KMS-11 (cell line): ENCODE data around the gene RCAN2.

Experiments used
- H2AFZ ChIP-seq: fragments of 200-600 bp; sonication (generic); 2 replicates; pipeline ENCODE4 v1.6.1; 2016; ENCODE audit warnings: antibody characterized with exemption, mixed run types, low read depth
- H3K27ac ChIP-seq: fragments of 200-600 bp; sonication (generic); 2 replicates; pipeline ENCODE4 v1.6.1; 2016; ENCODE audit warnings: mild to moderate bottlenecking, mixed run types
- H3K27me3 ChIP-seq: fragments of 200-600 bp; sonication (generic); 2 replicates; pipeline ENCODE4 v1.6.1; 2017; ENCODE audit warnings: mild to moderate bottlenecking, low read depth, mixed run types, moderate library complexity; ENCODE audit not compliant: insufficient read depth
- H3K36me3 ChIP-seq: fragments of 200-600 bp; sonication (generic); 2 replicates; pipeline ENCODE4 v1.6.1; 2017; ENCODE audit warnings: mild to moderate bottlenecking, mixed run types; ENCODE audit not compliant: insufficient read depth
- H3K4me1 ChIP-seq: fragments of 200-600 bp; sonication (generic); 2 replicates; pipeline ENCODE4 v1.6.1; 2016; ENCODE audit warnings: mild to moderate bottlenecking, low read depth, mixed run types; ENCODE audit not compliant: poor library complexity, severe bottlenecking
- H3K4me2 ChIP-seq: fragments of 200-600 bp; sonication (generic); 2 replicates; pipeline ENCODE4 v1.7.0; 2016; ENCODE audit warnings: mild to moderate bottlenecking, mixed run types
- H3K4me3 ChIP-seq: fragments of 200-600 bp; sonication (generic); IDR thresholded peaks from 2 replicates; pipeline ENCODE4 v1.6.1; 2017; ENCODE audit warnings: low read depth, low read length, mixed read lengths; ENCODE audit not compliant: insufficient read depth
- H3K79me2 ChIP-seq: fragments of 200-600 bp; sonication (generic); 2 replicates; pipeline ENCODE4 v1.6.1; 2016; ENCODE audit warnings: low read depth, mixed run types; ENCODE audit not compliant: insufficient read depth
- H3K9ac ChIP-seq: fragments of 200-600 bp; sonication (generic); 2 replicates; pipeline ENCODE4 v1.6.1; 2016; ENCODE audit warnings: mild to moderate bottlenecking, mixed run types
- H4K20me1 ChIP-seq: fragments of 200-600 bp; sonication (generic); 2 replicates; pipeline ENCODE4 v1.6.1; 2016; ENCODE audit warnings: mild to moderate bottlenecking, mixed run types; ENCODE audit not compliant: insufficient read depth
- TF ChIP-seq, protein P1 (sequence below): fragments of 200-600 bp; sonication (generic); conservative IDR thresholded peaks from 2 replicates; pipeline ENCODE4 v1.6.1; 2017; ENCODE audit warnings: low read depth, mild to moderate bottlenecking, antibody characterized with exemption, low read length, moderate library complexity, mixed read lengths

Gene RCAN2

DNA sequence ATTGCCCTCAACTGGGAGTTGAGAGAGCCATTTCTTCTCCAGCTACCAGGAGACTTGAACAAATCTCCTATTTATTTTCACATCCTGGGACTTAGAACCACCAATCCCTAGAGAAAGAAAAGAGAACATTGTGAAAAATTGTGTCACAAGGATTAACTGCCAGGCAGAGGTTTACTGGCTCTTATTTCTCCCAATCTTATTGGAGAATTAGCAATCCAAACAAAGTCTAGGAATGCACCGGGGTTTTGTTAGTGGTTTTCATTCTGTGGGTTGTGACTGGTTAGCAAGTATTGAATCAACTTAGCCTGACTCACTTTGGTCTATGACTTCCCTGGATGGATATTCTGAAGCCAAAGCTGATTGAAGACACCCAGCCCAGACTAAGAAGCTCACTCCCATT is 299.3 kb downstream of the RCAN2 start:
- Histone ChIP-seq H3K36me3 (no peaks in the 10 kb centered on the region), H2AFZ (no peak overlapping the region), H4K20me1 (no peaks in the 10 kb centered on the region), H3K9ac (no peak overlapping the region), H3K27ac (no peak overlapping the region), H3K27me3 (no peaks in the 10 kb centered on the region), H3K4me1 (no peaks in the 10 kb centered on the region), H3K4me3 (no peak overlapping the region), H3K79me2 (no peaks in the 10 kb centered on the region), H3K4me2 (no peak overlapping the region)
- TF ChIP-seq, protein P1, sequence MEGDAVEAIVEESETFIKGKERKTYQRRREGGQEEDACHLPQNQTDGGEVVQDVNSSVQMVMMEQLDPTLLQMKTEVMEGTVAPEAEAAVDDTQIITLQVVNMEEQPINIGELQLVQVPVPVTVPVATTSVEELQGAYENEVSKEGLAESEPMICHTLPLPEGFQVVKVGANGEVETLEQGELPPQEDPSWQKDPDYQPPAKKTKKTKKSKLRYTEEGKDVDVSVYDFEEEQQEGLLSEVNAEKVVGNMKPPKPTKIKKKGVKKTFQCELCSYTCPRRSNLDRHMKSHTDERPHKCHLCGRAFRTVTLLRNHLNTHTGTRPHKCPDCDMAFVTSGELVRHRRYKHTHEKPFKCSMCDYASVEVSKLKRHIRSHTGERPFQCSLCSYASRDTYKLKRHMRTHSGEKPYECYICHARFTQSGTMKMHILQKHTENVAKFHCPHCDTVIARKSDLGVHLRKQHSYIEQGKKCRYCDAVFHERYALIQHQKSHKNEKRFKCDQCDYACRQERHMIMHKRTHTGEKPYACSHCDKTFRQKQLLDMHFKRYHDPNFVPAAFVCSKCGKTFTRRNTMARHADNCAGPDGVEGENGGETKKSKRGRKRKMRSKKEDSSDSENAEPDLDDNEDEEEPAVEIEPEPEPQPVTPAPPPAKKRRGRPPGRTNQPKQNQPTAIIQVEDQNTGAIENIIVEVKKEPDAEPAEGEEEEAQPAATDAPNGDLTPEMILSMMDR, result no peak

DNA sequence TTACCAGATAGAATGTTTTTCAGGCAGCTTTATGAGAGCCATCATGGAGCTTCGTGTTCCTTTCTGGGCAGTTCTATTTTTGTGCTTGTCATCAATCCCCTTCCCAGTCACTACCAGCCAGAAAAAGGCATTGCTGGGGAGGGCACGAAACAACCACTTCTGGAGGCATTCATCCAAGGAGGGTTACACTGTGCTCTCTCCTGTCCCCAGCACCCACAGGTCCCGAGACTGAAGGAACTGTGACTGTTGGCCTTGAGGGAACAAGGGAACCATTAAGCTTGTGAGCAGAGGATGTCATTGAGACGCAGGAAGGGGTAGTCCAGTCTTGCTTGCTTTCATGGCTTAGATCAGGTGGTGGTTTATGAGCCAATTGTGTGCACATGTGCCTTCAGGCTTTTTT is 300.4 kb downstream of the RCAN2 start:
- no peak overlapping the region for H2AFZ ChIP-seq
- no peak overlapping the region for H3K27ac ChIP-seq
- TF ChIP-seq, protein P1, result no peak
- no peaks in the 10 kb centered on the region for H3K36me3 ChIP-seq
- H3K4me2 ChIP-seq, result no peak overlapping the region
- no peaks in the 10 kb centered on the region for H3K4me1 ChIP-seq
- H3K79me2 ChIP-seq, result no peaks in the 10 kb centered on the region
- no peaks in the 10 kb centered on the region for H4K20me1 ChIP-seq
- no peak overlapping the region for H3K4me3 ChIP-seq
- no peaks in the 10 kb centered on the region for H3K27me3 ChIP-seq
- H3K9ac ChIP-seq, result no peak overlapping the region

DNA sequence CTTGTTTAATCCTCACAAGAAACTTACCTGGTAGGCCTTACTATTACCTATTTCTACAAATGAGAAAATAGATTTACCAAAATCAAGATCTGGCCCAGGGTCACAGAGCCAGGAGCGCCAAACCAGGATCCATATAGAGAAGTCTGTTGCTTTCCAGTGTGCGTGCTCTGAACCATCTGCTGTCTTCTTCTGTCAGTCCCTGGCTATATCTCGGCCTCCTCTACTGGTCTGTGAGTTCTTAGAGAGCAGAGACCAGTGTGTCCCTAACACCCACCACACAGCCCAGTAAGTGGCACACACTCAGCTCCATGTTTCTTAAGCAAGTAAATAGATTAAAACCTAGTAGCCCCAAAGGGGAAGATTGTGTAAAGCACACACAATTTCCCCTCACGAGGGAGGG is 301.5 kb downstream of the RCAN2 start:
- TF ChIP-seq, protein P1, result no peak
- H3K4me3 ChIP-seq, result no peak overlapping the region
- no peaks in the 10 kb centered on the region for H4K20me1 ChIP-seq
- no peak overlapping the region for H3K4me2 ChIP-seq
- H3K79me2 ChIP-seq, result no peaks in the 10 kb centered on the region
- H3K27ac ChIP-seq, result no peak overlapping the region
- H3K9ac ChIP-seq, result no peak overlapping the region
- no peaks in the 10 kb centered on the region for H3K4me1 ChIP-seq
- no peaks in the 10 kb centered on the region for H3K36me3 ChIP-seq
- no peak overlapping the region for H2AFZ ChIP-seq
- no peaks in the 10 kb centered on the region for H3K27me3 ChIP-seq

DNA sequence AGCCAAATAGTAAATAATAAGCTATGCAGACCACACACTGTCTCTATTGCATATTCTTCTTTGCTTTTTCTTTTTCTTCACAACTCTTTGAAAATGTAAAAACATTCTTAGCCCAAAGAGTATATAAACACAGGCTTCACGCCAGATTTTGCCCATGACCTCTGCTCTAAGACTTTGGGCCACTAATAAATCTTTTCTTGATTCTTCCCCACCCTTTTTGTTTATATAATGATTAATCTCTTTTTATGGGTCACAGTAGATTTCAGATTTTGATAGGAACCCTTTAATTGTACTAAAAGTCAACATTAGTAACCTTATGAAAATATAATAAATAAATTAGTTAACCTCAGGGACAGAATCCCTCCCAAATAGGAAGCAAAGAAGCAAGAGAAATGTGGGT is 304.7 kb downstream of the RCAN2 start:
- Histone ChIP-seq H3K4me2 (no peak overlapping the region), H4K20me1 (no peaks in the 10 kb centered on the region)
- TF ChIP-seq, protein P1, result no peak

More for the DNA sequence above, 304.7 kb downstream of the RCAN2 start:
- no peak overlapping the region for H3K27ac ChIP-seq
- H3K27me3 ChIP-seq, result no peaks in the 10 kb centered on the region
- H3K79me2 ChIP-seq, result no peaks in the 10 kb centered on the region
- no peak overlapping the region for H3K9ac ChIP-seq
- H3K4me3 ChIP-seq, result no peak overlapping the region
- no peak overlapping the region for H2AFZ ChIP-seq
- H3K36me3 ChIP-seq, result no peaks in the 10 kb centered on the region
- H3K4me1 ChIP-seq, result no peaks in the 10 kb centered on the region
